ENCODE measurements around the gene MAD1L1.
"Not testable (repeated sequence)": the region's sequence is repeated elsewhere in the genome, so short reads cannot be mapped to it uniquely, and the experiment has no call there.

Gene MAD1L1

GRCh38 chr7:2002561-2003450 lies 229.9 kb downstream of the MAD1L1 start:
- DNase-seq (ENCODE audit: low spot score), result no peak

GRCh38 chr7:2001601-2002442 lies 230.9 kb downstream of the MAD1L1 start:
- DNase-seq (ENCODE audit: low spot score), result no peak

GRCh38 chr7:2000746-2001321 lies 231.9 kb downstream of the MAD1L1 start:
- no peak for DNase-seq (ENCODE audit: low spot score)

GRCh38 chr7:2000153-2000687 lies 232.5 kb downstream of the MAD1L1 start:
- no peak for DNase-seq (ENCODE audit: low spot score)

GRCh38 chr7:1999278-1999984 lies 233.3 kb downstream of the MAD1L1 start:
- no peak for DNase-seq (ENCODE audit: low spot score)

GRCh38 chr7:1998146-1998545 lies 234.6 kb downstream of the MAD1L1 start:
- DNase-seq (ENCODE audit: low spot score), result no peak

GRCh38 chr7:1997537-1998076 lies 235.1 kb downstream of the MAD1L1 start:
- DNase-seq (ENCODE audit: low spot score), result no peak

GRCh38 chr7:1996816-1997215 lies 235.9 kb downstream of the MAD1L1 start:
- no peak for DNase-seq (ENCODE audit: low spot score)

GRCh38 chr7:1995911-1996420 lies 236.8 kb downstream of the MAD1L1 start:
- DNase-seq (ENCODE audit: low spot score), result not testable (repeated sequence)

- no peak for DNase-seq (ENCODE audit: low spot score)
Observed at GRCh38 chr7:1995426-1995825, 237.3 kb downstream of the MAD1L1 start.

- no peak for DNase-seq (ENCODE audit: low spot score)
Observed at GRCh38 chr7:1994931-1995330, 237.8 kb downstream of the MAD1L1 start.

- DNase-seq (ENCODE audit: low spot score), result no peak
Observed at GRCh38 chr7:1993776-1994740, 238.7 kb downstream of the MAD1L1 start.

GRCh38 chr7:1993031-1993695 lies 239.6 kb downstream of the MAD1L1 start:
- no peak for DNase-seq (ENCODE audit: low spot score)

- no peak for DNase-seq (ENCODE audit: low spot score)
Observed at GRCh38 chr7:1992554-1992953, 240.2 kb downstream of the MAD1L1 start.

- no peak for DNase-seq (ENCODE audit: low spot score)
Observed at GRCh38 chr7:1990001-1990670, 242.6 kb downstream of the MAD1L1 start.

- DNase-seq (ENCODE audit: low spot score), result no peak
Observed at GRCh38 chr7:1989049-1989860, 243.5 kb downstream of the MAD1L1 start.

- DNase-seq (ENCODE audit: low spot score), result no peak
Observed at GRCh38 chr7:1988533-1988930, 244.2 kb downstream of the MAD1L1 start.
